ENCODE measurements around the gene LIN7A.

- no peak for TF ChIP-seq CTCF (IDR thresholded peaks at IDR 0.05)
- no peak for TF ChIP-seq POLR2A (IDR thresholded peaks at IDR 0.05)
- no peak for TF ChIP-seq POLR2AphosphoS5 (IDR thresholded peaks at IDR 0.05)
These were observed 41.5 kb upstream of the LIN7A start for GRCh38 chr12:80979251-80979650.
